Body of pancreas (tissue), 4 donors: Measurements from ENCODE around the gene GALNTL6.

Experiments used
- POLR2A ChIP-seq, 3 donors: fragments of 450-650 bp; IDR thresholded peaks; one replicate each; pipeline ENCODE4 v1.6.1; 2016; ENCODE audit warnings: antibody characterized with exemption in 3 of 3, mild to moderate bottlenecking in 2 of 3
- TF ChIP-seq, protein P1 (sequence below), 7 experiments: fragments of 450-650 bp in 4 of 7; fragments of 200-600 bp in 3 of 7; sonication (generic) in 3 of 7; IDR thresholded peaks; one replicate each; pipeline ENCODE4 v1.5.1; 2016 to 2019; ENCODE audit warnings: antibody characterized with exemption in 7 of 7

DNA sequence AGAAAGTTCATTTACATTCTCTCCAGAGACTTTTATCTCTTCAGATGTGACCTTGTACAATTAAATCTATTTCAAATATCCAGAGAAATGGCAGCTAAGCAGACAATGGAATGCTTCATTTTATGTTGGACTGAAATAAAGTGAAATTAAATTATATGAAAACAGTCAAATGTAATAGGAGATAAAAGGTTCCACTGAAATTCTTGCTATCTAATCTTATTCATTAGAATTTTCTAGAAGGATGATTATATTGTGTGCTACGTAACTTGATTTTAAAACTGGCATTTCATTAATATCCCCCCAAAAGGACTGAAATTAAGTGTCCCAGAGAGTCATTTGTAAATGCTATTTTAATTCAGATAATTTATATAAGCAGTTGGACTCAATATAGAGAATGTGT is 708.5 kb downstream of the GALNTL6 start:
- TF ChIP-seq, protein P1, sequence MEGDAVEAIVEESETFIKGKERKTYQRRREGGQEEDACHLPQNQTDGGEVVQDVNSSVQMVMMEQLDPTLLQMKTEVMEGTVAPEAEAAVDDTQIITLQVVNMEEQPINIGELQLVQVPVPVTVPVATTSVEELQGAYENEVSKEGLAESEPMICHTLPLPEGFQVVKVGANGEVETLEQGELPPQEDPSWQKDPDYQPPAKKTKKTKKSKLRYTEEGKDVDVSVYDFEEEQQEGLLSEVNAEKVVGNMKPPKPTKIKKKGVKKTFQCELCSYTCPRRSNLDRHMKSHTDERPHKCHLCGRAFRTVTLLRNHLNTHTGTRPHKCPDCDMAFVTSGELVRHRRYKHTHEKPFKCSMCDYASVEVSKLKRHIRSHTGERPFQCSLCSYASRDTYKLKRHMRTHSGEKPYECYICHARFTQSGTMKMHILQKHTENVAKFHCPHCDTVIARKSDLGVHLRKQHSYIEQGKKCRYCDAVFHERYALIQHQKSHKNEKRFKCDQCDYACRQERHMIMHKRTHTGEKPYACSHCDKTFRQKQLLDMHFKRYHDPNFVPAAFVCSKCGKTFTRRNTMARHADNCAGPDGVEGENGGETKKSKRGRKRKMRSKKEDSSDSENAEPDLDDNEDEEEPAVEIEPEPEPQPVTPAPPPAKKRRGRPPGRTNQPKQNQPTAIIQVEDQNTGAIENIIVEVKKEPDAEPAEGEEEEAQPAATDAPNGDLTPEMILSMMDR (IDR thresholded peaks at IDR 0.05): no peak
- no peak for TF ChIP-seq POLR2A (IDR thresholded peaks at IDR 0.05)
